Skeletal muscle tissue (tissue), 4 donors: ENCODE measurements around the gene TRAF4. TPM values are rescaled to one million over a fixed set of nuclear protein-coding genes. Genes with fewer than 3 reads are reported as not detected.

Experiments
- H3K27ac ChIP-seq: one replicate; pipeline ENCODE4 v1.7.0; 2013; ENCODE audit warnings: mild to moderate bottlenecking, low read depth, low read length, inconsistent platforms
- H3K27me3 ChIP-seq, 3 donors: one replicate each; pipeline ENCODE4 v1.7.0; 2013; ENCODE audit warnings: low read length in 3 of 3; ENCODE audit not compliant: control insufficient read depth in 3 of 3, insufficient read depth in 3 of 3
- H3K36me3 ChIP-seq, 3 donors: one replicate each; pipeline ENCODE4 v1.7.0; 2013; ENCODE audit warnings: low read length in 3 of 3; ENCODE audit not compliant: control insufficient read depth in 3 of 3, insufficient read depth in 3 of 3
- H3K4me1 ChIP-seq, 3 donors: one replicate each; pipeline ENCODE4 v1.7.0; 2013; ENCODE audit warnings: low read length in 3 of 3, mild to moderate bottlenecking in 3 of 3; ENCODE audit not compliant: control insufficient read depth in 3 of 3, insufficient read depth in 3 of 3
- H3K4me3 ChIP-seq, 3 donors: one replicate each; pipeline ENCODE4 v1.7.0; 2013; ENCODE audit warnings: low read length in 3 of 3
- H3K9ac ChIP-seq, 3 donors: one replicate each; pipeline ENCODE4 v1.7.0; 2013; ENCODE audit warnings: low read length in 3 of 3, mild to moderate bottlenecking in 3 of 3, moderate library complexity in 2 of 3, low read depth in 1 of 3
- H3K9me3 ChIP-seq, 3 donors: one replicate each; pipeline ENCODE4 v1.7.0; 2013; ENCODE audit warnings: low read length in 3 of 3; ENCODE audit not compliant: control insufficient read depth in 3 of 3
- total RNA-seq: library from RNA; depleted of rRNA; stranded (reverse); fragments of >200 nt; gene quantifications from one replicate; pipeline ENCODE4 v1.2.3, GENCODE V29; 2014
- donor health status: Osteomylitis.

Gene TRAF4
- total RNA-seq, 1 donor from 2014 or later = 26.1 TPM

DNA sequence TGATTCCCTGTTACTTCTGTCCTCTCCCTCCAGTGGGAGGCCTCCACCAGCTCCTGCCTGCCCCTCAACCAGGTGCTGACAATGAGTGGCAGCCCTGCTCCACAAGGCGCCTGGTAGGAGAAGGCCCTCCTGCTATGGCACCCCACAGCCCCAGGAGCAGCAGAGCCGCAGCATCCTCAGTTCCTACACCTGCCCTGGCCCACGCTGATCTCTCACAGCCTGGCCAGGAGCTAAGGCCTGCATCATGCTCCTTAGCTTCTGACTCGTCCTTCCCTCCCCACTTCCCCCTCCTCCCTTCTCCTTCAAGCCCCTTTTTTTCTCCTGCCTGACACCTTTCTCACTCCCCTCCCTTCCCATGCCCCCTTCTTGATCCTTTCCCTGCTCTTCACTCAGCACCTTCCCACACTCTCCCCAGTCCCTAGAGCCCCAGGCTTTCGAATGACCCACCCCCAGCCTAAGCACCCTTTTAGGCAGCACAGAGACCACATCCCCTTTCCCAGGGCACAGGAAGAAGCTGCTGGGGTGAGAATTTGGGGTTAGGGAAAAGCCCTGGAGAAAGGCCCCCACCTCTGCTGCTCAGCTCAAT is 38.6 kb upstream of the TRAF4 start:
- Histone ChIP-seq H3K36me3 (peaks cover 36 to 45% (median 41%) of the 10 kb centered on the region in 3 donors), H3K4me3 (no peak overlapping the region), H3K27ac (no peak overlapping the region), H3K4me1 (peaks cover 0 to 2% (median 0%) of the 10 kb centered on the region in 3 donors), H3K9me3 (no peaks in the 10 kb centered on the region), H3K9ac (no peak overlapping the region), H3K27me3 (no peaks in the 10 kb centered on the region)

- Histone ChIP-seq H3K4me3 (no peak overlapping the region), H3K9me3 (no peaks in the 10 kb centered on the region), H3K9ac (no peak overlapping the region), H3K27ac (no peak overlapping the region), H3K27me3 (no peaks in the 10 kb centered on the region), H3K36me3 (peaks cover 29 to 39% (median 34%) of the 10 kb centered on the region in 3 donors), H3K4me1 (peaks cover 3 to 5% (median 4%) of the 10 kb centered on the region in 3 donors)
These were observed 38.0 kb upstream of the TRAF4 start for GRCh38 chr17:28705728-28706334.

DNA sequence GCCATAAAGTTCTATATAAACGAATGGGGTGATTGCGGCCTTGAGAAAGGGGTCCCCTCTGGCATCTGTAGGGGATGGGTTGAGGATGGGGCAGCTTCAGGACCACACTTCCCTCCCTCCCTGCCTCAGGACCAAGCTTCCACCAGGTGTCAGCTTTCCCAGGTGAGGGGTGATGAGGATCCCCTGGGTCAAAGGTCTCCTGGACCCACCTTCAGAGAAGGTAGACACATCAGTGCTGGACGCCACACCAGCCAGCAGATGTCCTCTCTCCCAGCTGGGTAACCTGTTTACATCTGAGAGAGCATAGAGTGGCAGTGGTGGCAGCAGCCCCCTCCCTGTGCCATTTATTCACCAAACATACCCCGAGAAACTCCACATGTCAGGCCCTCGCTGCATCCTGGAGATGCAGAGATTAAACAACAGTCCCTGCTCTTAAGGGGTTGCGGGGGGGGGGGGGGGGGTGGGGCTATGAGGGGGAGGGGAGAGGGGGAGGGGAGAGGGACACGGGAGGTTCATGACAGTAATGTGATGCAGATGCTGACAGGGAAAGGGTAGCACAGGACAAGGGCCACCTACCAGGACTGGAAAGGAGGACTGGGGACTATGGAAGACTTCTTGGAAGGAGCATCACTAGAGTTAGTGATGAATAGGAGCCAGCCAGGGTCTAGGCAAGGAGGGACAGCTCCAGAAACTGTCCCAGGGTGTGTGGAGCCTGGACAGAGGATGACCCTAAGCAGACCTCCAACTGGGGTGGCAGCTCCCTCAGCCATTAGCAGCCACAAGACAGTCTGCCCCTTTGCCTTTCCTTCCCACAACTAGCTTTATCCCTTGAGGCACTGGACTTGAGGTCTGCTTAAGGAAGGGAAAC is 37.1 kb upstream of the TRAF4 start:
- Histone ChIP-seq H3K9me3 (no peaks in the 10 kb centered on the region), H3K36me3 (peaks cover 21 to 30% (median 26%) of the 10 kb centered on the region in 3 donors), H3K4me1 (peaks cover 7 to 9% (median 8%) of the 10 kb centered on the region in 3 donors), H3K9ac (no peak overlapping the region), H3K27ac (no peak overlapping the region), H3K4me3 (no peak overlapping the region), H3K27me3 (no peaks in the 10 kb centered on the region)

DNA sequence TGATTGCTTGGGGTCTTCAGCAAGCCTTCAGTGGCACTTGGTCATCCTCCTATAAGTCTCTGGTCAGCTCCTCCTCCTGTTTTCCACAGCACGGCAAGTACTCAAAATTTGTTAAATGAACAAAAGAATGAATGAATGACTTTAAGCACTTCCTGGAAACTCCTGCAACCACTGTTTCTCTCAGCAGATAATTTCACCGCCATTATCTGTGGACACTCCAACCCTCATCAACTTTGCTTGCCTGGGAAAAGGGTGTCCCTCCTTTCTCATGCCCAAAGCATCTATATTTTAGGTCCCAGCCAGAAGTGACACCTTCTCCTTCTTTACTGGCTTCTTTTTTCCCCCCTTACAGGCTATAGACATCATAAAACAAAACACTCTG is 36.5 kb upstream of the TRAF4 start:
- Histone ChIP-seq H3K27ac (no peak overlapping the region), H3K36me3 (peaks cover 14 to 24% (median 19%) of the 10 kb centered on the region in 3 donors), H3K9me3 (no peaks in the 10 kb centered on the region), H3K4me1 (peaks cover 9 to 13% (median 12%) of the 10 kb centered on the region in 3 donors), H3K4me3 (no peak overlapping the region), H3K27me3 (peaks cover 0 to under 1% (median under 1%) of the 10 kb centered on the region in 3 donors), H3K9ac (no peak overlapping the region)

DNA sequence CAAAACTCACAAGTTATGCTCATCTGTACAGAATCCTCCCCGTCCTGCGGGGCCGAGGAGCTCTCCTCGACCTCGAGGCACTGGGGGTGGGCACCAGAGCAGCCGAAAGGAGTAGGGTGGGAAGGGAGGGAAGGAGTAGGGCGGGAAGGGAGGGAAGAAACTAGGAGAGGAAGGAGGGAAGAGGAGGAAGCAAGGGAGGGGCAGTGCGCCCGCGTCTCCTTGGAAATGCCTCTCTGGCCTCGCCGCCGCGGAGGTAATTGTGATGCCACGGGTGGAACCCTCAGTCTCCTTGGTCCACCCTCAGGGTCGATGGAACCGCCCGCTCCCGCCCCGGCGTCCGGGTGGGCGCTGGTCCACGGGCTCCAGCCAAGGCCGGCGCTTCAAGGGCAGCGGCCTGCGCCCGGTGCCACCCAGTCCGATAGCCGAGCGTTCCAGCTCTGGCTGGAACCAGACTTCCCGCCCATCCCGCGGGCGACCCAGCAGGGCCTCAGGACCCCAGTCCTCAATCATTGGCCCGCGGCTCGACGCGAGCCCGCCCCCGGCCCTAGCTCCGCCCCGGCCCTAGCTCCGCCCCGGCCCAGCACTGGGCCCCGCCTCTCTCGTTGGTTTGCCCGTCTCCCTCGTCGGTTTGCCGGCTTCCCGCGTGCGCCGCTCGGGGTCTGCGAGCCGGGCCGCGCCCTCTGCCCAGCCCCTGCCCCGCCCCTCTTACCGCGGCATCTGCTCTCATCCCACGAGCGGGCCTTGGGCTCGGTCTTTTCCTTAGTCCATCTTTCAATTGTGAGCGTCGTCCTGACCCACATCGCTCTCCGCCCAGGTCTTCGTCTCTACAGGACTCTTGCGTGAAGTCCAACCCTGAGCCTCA is 32.7 kb upstream of the TRAF4 start:
- Histone ChIP-seq H3K9me3 (no peaks in the 10 kb centered on the region), H3K9ac (peak overlapping the region; percentile 72 to 82 (median 75)), H3K27me3 (peaks cover 0 to 27% (median 24%) of the 10 kb centered on the region in 3 donors), H3K27ac (peak overlapping the region; percentile 83), H3K4me3 (peak overlapping the region; percentile 72 to 80 (median 80)), H3K36me3 (peaks cover 0 to 14% (median 2%) of the 10 kb centered on the region in 3 donors), H3K4me1 (peaks cover 9 to 18% (median 18%) of the 10 kb centered on the region in 3 donors)

- Histone ChIP-seq H3K9ac (peak within 1 kb of the TSS; percentile 72 to 82 (median 75)), H3K9me3 (no peaks in the 10 kb centered on the region), H3K4me1 (peaks cover 12 to 22% (median 22%) of the 10 kb centered on the region in 3 donors), H3K36me3 (peaks cover 0 to 14% (median 2%) of the 10 kb centered on the region in 3 donors), H3K27me3 (peaks cover 0 to 33% (median 29%) of the 10 kb centered on the region in 3 donors), H3K4me3 (peak within 1 kb of the TSS; percentile 72 to 80 (median 80)), H3K27ac (peak within 1 kb of the TSS; percentile 83)
These were observed 32.1 kb upstream of the TRAF4 start, which contains the start of gene PROCA1 for GRCh38 chr17:28711723-28712031. TSS of gene PROCA1 (minus strand) at chr17:28711888. CDS start at chr17:28711660, 228 bp downstream.

GRCh38 chr17:28712032-28712704 is 31.6 kb upstream of the TRAF4 start:
- Histone ChIP-seq H3K9ac (peak overlapping the region; percentile 51 to 82 (median 75)), H3K4me1 (peaks cover 15 to 26% (median 25%) of the 10 kb centered on the region in 3 donors), H3K9me3 (no peaks in the 10 kb centered on the region), H3K27me3 (peaks cover 4 to 38% (median 34%) of the 10 kb centered on the region in 3 donors), H3K27ac (peak overlapping the region; percentile 83), H3K4me3 (peak overlapping the region; percentile 72 to 80 (median 80)), H3K36me3 (peaks cover 0 to 14% (median 2%) of the 10 kb centered on the region in 3 donors)

DNA sequence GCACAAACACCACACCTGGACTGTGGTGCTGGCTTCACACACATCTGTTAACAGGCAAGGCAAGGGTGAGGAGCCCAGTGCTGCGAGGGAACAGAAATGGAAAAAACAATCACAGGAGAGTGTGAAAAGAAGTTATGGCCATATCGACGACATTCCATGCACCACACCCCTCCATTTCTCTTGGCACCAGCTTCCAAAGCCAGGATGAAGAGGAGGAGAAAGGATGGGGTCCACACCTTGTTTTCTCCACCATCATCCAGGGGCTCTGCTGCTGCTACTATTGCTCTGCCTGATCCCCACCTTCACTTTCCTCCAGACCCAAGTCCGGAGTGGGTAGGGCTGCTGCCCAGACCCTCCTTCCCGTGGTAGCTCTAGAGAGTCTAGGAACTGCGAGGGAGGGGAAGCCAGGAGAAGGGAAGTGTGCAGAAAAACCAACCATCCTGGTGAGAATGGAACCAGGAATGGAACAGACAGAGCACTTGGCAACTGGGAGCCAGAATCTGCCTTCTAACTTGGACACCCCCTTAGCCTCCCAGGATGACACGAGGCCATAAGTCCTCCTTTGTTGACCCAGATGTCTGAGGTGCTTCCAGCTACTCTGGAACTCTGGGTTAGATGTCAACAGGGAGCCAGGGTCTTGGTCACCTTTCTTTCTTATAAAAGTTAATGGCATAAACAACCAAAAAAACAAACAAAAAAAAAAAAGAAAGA is 31.0 kb upstream of the TRAF4 start:
- Histone ChIP-seq H3K9me3 (no peaks in the 10 kb centered on the region), H3K4me1 (peaks cover 16 to 26% (median 25%) of the 10 kb centered on the region in 3 donors), H3K4me3 (no peak overlapping the region), H3K9ac (no peak overlapping the region), H3K27ac (no peak overlapping the region), H3K27me3 (peaks cover 6 to 44% (median 35%) of the 10 kb centered on the region in 3 donors), H3K36me3 (peaks cover 0 to 14% (median 2%) of the 10 kb centered on the region in 3 donors)
